ENCODE results near the gene MRPL47. TPM values are rescaled to one million over a fixed set of nuclear protein-coding genes. Genes with fewer than 3 reads are reported as not detected.

MRPL47 gene
- total and polyA plus RNA-seq, 2 experiments from 2014 or later: 46.7 to 229 TPM

DNA sequence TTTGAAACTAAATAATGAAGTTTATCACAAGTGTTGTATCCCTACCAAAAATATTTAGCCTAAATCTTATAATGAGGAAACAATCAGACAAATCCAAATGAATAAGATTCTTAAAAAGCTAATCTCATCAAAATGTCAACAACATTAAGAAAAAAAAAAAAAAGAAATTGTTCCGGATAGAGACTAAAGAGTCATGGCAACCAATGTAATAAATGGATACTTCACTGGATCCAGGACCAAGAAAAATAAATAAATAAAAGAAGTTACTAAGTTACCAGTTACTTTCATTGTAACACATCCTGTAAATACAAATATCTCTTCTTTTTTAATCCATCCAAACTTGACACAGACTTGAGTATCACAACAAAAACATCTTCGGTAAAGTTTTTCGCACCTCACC is 607 bp downstream of the MRPL47 start:
- peak overlapping the region; percentile 48; the same call in 1 of the 2 replicates for H2AFZ ChIP-seq
- no peaks in the 10 kb centered on the region for H3F3A ChIP-seq (replicated peaks; ENCODE audit: low read depth)
- Mint-ChIP-seq H3K27me3 (ENCODE audit: insufficient read depth, low read depth, poor library complexity) (peaks cover 6% of the 10 kb centered on the region), H3K9me3 (no peaks in the 10 kb centered on the region; the same call in 1 of the 3 replicates), H3K4me3 (peak overlapping the region; percentile 99), H3K36me3 (ENCODE audit: low read depth) (peaks cover 32% of the 10 kb centered on the region), H3K27ac (peak overlapping the region; percentile 100), H3K4me1 (peaks cover 2% of the 10 kb centered on the region)
- no peaks in the 10 kb centered on the region for H3K9me2 ChIP-seq (ENCODE audit: insufficient read depth)
- peak overlapping the region; percentile 70 for H3K4me3 ChIP-seq
- H3K36me3 ChIP-seq (ENCODE audit: insufficient read depth): peaks cover 22% of the 10 kb centered on the region; the same call in 1 of the 2 replicates
- peaks cover 5% of the 10 kb centered on the region; the same call in 1 of the 2 replicates for H3K4me1 ChIP-seq (ENCODE audit: insufficient read depth)
- H3K27ac ChIP-seq (ENCODE audit: low read depth): peak overlapping the region; percentile 92
- H3K27me3 ChIP-seq (ENCODE audit: insufficient read depth): no peaks in the 10 kb centered on the region
- ATAC-seq (no peak), DNase-seq (ENCODE audit: low spot score) (no peak)
- H3K4me2 ChIP-seq: peak overlapping the region; percentile 72
- H4K20me1 ChIP-seq (replicated peaks; ENCODE audit: insufficient read depth): peaks cover 5% of the 10 kb centered on the region
- TF ChIP-seq ZNF331 (CRISPR knock-in tag; IDR thresholded peaks at IDR 0.05; ENCODE audit: low read depth): no peak
- TF ChIP-seq CREB1 (CRISPR knock-in tag; IDR thresholded peaks at IDR 0.05; ENCODE audit: low read depth): no peak
- TF ChIP-seq EZH2phosphoT487 (IDR thresholded peaks at IDR 0.05; ENCODE audit: unreplicated experiment): no peak
- TF ChIP-seq JUNB (IDR thresholded peaks at IDR 0.05; ENCODE audit: unreplicated experiment): no peak
- TF ChIP-seq, protein P1, sequence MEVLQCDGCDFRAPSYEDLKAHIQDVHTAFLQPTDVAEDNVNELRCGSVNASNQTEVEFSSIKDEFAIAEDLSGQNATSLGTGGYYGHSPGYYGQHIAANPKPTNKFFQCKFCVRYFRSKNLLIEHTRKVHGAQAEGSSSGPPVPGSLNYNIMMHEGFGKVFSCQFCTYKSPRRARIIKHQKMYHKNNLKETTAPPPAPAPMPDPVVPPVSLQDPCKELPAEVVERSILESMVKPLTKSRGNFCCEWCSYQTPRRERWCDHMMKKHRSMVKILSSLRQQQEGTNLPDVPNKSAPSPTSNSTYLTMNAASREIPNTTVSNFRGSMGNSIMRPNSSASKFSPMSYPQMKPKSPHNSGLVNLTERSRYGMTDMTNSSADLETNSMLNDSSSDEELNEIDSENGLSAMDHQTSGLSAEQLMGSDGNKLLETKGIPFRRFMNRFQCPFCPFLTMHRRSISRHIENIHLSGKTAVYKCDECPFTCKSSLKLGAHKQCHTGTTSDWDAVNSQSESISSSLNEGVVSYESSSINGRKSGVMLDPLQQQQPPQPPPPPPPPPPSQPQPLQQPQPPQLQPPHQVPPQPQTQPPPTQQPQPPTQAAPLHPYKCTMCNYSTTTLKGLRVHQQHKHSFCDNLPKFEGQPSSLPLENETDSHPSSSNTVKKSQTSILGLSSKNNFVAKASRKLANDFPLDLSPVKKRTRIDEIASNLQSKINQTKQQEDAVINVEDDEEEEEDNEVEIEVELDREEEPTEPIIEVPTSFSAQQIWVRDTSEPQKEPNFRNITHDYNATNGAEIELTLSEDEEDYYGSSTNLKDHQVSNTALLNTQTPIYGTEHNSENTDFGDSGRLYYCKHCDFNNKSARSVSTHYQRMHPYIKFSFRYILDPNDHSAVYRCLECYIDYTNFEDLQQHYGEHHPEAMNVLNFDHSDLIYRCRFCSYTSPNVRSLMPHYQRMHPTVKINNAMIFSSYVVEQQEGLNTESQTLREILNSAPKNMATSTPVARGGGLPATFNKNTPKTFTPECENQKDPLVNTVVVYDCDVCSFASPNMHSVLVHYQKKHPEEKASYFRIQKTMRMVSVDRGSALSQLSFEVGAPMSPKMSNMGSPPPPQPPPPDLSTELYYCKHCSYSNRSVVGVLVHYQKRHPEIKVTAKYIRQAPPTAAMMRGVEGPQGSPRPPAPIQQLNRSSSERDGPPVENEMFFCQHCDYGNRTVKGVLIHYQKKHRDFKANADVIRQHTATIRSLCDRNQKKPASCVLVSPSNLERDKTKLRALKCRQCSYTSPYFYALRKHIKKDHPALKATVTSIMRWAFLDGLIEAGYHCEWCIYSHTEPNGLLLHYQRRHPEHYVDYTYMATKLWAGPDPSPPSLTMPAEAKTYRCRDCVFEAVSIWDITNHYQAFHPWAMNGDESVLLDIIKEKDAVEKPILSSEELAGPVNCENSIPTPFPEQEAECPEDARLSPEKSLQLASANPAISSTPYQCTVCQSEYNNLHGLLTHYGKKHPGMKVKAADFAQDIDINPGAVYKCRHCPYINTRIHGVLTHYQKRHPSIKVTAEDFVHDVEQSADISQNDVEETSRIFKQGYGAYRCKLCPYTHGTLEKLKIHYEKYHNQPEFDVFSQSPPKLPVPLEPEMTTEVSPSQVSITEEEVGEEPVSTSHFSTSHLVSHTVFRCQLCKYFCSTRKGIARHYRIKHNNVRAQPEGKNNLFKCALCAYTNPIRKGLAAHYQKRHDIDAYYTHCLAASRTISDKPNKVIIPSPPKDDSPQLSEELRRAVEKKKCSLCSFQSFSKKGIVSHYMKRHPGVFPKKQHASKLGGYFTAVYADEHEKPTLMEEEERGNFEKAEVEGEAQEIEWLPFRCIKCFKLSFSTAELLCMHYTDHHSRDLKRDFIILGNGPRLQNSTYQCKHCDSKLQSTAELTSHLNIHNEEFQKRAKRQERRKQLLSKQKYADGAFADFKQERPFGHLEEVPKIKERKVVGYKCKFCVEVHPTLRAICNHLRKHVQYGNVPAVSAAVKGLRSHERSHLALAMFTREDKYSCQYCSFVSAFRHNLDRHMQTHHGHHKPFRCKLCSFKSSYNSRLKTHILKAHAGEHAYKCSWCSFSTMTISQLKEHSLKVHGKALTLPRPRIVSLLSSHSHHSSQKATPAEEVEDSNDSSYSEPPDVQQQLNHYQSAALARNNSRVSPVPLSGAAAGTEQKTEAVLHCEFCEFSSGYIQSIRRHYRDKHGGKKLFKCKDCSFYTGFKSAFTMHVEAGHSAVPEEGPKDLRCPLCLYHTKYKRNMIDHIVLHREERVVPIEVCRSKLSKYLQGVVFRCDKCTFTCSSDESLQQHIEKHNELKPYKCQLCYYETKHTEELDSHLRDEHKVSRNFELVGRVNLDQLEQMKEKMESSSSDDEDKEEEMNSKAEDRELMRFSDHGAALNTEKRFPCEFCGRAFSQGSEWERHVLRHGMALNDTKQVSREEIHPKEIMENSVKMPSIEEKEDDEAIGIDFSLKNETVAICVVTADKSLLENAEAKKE (CRISPR knock-in tag; IDR thresholded peaks at IDR 0.05): no peak
- TF ChIP-seq, protein P2, sequence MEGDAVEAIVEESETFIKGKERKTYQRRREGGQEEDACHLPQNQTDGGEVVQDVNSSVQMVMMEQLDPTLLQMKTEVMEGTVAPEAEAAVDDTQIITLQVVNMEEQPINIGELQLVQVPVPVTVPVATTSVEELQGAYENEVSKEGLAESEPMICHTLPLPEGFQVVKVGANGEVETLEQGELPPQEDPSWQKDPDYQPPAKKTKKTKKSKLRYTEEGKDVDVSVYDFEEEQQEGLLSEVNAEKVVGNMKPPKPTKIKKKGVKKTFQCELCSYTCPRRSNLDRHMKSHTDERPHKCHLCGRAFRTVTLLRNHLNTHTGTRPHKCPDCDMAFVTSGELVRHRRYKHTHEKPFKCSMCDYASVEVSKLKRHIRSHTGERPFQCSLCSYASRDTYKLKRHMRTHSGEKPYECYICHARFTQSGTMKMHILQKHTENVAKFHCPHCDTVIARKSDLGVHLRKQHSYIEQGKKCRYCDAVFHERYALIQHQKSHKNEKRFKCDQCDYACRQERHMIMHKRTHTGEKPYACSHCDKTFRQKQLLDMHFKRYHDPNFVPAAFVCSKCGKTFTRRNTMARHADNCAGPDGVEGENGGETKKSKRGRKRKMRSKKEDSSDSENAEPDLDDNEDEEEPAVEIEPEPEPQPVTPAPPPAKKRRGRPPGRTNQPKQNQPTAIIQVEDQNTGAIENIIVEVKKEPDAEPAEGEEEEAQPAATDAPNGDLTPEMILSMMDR (conservative IDR thresholded peaks at IDR 0.05; ENCODE audit: low read depth in 2 of 2): no peak
- TF ChIP-seq ZNF114 (CRISPR knock-in tag; IDR thresholded peaks at IDR 0.05): no peak
- TF ChIP-seq, protein P3, sequence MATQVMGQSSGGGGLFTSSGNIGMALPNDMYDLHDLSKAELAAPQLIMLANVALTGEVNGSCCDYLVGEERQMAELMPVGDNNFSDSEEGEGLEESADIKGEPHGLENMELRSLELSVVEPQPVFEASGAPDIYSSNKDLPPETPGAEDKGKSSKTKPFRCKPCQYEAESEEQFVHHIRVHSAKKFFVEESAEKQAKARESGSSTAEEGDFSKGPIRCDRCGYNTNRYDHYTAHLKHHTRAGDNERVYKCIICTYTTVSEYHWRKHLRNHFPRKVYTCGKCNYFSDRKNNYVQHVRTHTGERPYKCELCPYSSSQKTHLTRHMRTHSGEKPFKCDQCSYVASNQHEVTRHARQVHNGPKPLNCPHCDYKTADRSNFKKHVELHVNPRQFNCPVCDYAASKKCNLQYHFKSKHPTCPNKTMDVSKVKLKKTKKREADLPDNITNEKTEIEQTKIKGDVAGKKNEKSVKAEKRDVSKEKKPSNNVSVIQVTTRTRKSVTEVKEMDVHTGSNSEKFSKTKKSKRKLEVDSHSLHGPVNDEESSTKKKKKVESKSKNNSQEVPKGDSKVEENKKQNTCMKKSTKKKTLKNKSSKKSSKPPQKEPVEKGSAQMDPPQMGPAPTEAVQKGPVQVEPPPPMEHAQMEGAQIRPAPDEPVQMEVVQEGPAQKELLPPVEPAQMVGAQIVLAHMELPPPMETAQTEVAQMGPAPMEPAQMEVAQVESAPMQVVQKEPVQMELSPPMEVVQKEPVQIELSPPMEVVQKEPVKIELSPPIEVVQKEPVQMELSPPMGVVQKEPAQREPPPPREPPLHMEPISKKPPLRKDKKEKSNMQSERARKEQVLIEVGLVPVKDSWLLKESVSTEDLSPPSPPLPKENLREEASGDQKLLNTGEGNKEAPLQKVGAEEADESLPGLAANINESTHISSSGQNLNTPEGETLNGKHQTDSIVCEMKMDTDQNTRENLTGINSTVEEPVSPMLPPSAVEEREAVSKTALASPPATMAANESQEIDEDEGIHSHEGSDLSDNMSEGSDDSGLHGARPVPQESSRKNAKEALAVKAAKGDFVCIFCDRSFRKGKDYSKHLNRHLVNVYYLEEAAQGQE (IDR thresholded peaks at IDR 0.05; ENCODE audit: unreplicated experiment): no peak
- TF ChIP-seq, protein P4, sequence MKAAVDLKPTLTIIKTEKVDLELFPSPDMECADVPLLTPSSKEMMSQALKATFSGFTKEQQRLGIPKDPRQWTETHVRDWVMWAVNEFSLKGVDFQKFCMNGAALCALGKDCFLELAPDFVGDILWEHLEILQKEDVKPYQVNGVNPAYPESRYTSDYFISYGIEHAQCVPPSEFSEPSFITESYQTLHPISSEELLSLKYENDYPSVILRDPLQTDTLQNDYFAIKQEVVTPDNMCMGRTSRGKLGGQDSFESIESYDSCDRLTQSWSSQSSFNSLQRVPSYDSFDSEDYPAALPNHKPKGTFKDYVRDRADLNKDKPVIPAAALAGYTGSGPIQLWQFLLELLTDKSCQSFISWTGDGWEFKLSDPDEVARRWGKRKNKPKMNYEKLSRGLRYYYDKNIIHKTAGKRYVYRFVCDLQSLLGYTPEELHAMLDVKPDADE (IDR thresholded peaks at IDR 0.05): no peak
- TF ChIP-seq EZH2 (IDR thresholded peaks at IDR 0.05; ENCODE audit: low read depth, unreplicated experiment): no peak
- TF ChIP-seq NANOG (IDR thresholded peaks at IDR 0.05; ENCODE audit: borderline replicate concordance): no peak
- no peak for TF ChIP-seq POLR2AphosphoS5 (IDR thresholded peaks at IDR 0.05; ENCODE audit: low read depth)
- TF ChIP-seq STAT1 (IDR thresholded peaks at IDR 0.05; ENCODE audit: unreplicated experiment): no peak
- H3K79me2 ChIP-seq (replicated peaks; ENCODE audit: insufficient read depth): peaks cover 54% of the 10 kb centered on the region

All from GM23338 (cell line).